ENCODE measurements around the gene PRIM2. TPM values are rescaled to one million over a fixed set of nuclear protein-coding genes. Genes with fewer than 3 reads are reported as not detected.
"Not testable (repeated sequence)": the region's sequence is repeated elsewhere in the genome, so short reads cannot be mapped to it uniquely, and the experiment has no call there.

Gene PRIM2
- total RNA-seq, 1 donor from 2014 or later: 10.8 TPM

- no peak overlapping the region for H3K27ac Mint-ChIP-seq (ENCODE audit: unreplicated experiment)
- H3K4me1 Mint-ChIP-seq (ENCODE audit: low read depth): peaks cover 20% of the 10 kb centered on the region
- no peak overlapping the region for H3K4me3 Mint-ChIP-seq (ENCODE audit: unreplicated experiment)
- H3K27me3 Mint-ChIP-seq (ENCODE audit: low read depth): no peaks in the 10 kb centered on the region
- TF ChIP-seq CTCF (IDR thresholded peaks at IDR 0.05): no peak
- peaks cover 3% of the 10 kb centered on the region for H3K36me3 Mint-ChIP-seq (ENCODE audit: low read depth)
- no peak for DNase-seq (ENCODE audit: low spot score)
- H3K9me3 Mint-ChIP-seq (ENCODE audit: low read depth): no peaks in the 10 kb centered on the region
These were observed 38.9 kb upstream of the PRIM2 start for GRCh38 chr6:57278570-57278969.

- Mint-ChIP-seq H3K9me3 (ENCODE audit: low read depth) (no peaks in the 10 kb centered on the region), H3K36me3 (ENCODE audit: low read depth) (peaks cover 3% of the 10 kb centered on the region), H3K27me3 (ENCODE audit: low read depth) (no peaks in the 10 kb centered on the region), H3K27ac (ENCODE audit: unreplicated experiment) (no peak overlapping the region), H3K4me1 (ENCODE audit: low read depth) (peaks cover 20% of the 10 kb centered on the region), H3K4me3 (ENCODE audit: unreplicated experiment) (no peak overlapping the region)
- no peak for TF ChIP-seq CTCF (IDR thresholded peaks at IDR 0.05)
- no peak for DNase-seq (ENCODE audit: low spot score)
These were observed 38.4 kb upstream of the PRIM2 start for GRCh38 chr6:57279013-57279412.

GRCh38 chr6:57283106-57283505, 34.3 kb upstream of the PRIM2 start:
- TF ChIP-seq CTCF (IDR thresholded peaks at IDR 0.05): no peak
- H3K4me3 Mint-ChIP-seq (ENCODE audit: unreplicated experiment): no peak overlapping the region
- DNase-seq (ENCODE audit: low spot score): no peak
- peaks cover 16% of the 10 kb centered on the region for H3K9me3 Mint-ChIP-seq (ENCODE audit: low read depth)
- H3K36me3 Mint-ChIP-seq (ENCODE audit: low read depth): peaks cover 3% of the 10 kb centered on the region
- H3K4me1 Mint-ChIP-seq (ENCODE audit: low read depth): peaks cover 12% of the 10 kb centered on the region
- no peaks in the 10 kb centered on the region for H3K27me3 Mint-ChIP-seq (ENCODE audit: low read depth)
- H3K27ac Mint-ChIP-seq (ENCODE audit: unreplicated experiment): no peak overlapping the region

- TF ChIP-seq CTCF (IDR thresholded peaks at IDR 0.05): no peak
- Mint-ChIP-seq H3K4me3 (ENCODE audit: unreplicated experiment) (no peak overlapping the region), H3K9me3 (ENCODE audit: low read depth) (peaks cover 21% of the 10 kb centered on the region), H3K27me3 (ENCODE audit: low read depth) (no peaks in the 10 kb centered on the region), H3K27ac (ENCODE audit: unreplicated experiment) (no peak overlapping the region), H3K36me3 (ENCODE audit: low read depth) (peaks cover 6% of the 10 kb centered on the region), H3K4me1 (ENCODE audit: low read depth) (peaks cover 7% of the 10 kb centered on the region)
- no peak for DNase-seq (ENCODE audit: low spot score)
These were observed 33.4 kb upstream of the PRIM2 start for GRCh38 chr6:57283911-57284455.

- H3K4me3 Mint-ChIP-seq (ENCODE audit: unreplicated experiment); H3K4me1 Mint-ChIP-seq (ENCODE audit: low read depth); H3K27ac Mint-ChIP-seq (ENCODE audit: unreplicated experiment); DNase-seq (ENCODE audit: low spot score); H3K27me3 Mint-ChIP-seq (ENCODE audit: low read depth): not testable (repeated sequence)
- peaks cover 42% of the 10 kb centered on the region for H3K9me3 Mint-ChIP-seq (ENCODE audit: low read depth)
- H3K36me3 Mint-ChIP-seq (ENCODE audit: low read depth): peaks cover 17% of the 10 kb centered on the region
These were observed 29.3 kb upstream of the PRIM2 start for GRCh38 chr6:57288136-57288535.

- Mint-ChIP-seq H3K36me3 (ENCODE audit: low read depth) (peaks cover 18% of the 10 kb centered on the region), H3K4me1 (ENCODE audit: low read depth) (peaks cover 16% of the 10 kb centered on the region), H3K9me3 (ENCODE audit: low read depth) (peaks cover 26% of the 10 kb centered on the region)
- DNase-seq (ENCODE audit: low spot score); H3K4me3 Mint-ChIP-seq (ENCODE audit: unreplicated experiment); H3K27me3 Mint-ChIP-seq (ENCODE audit: low read depth); H3K27ac Mint-ChIP-seq (ENCODE audit: unreplicated experiment): not testable (repeated sequence)
These were observed 24.0 kb upstream of the PRIM2 start for GRCh38 chr6:57293472-57293871.
